ENCODE data around the gene WFDC2. TPM values are rescaled to one million over a fixed set of nuclear protein-coding genes. Genes with fewer than 3 reads are reported as not detected.

The WFDC2 gene
- total and polyA plus RNA-seq, 2 of the 13 experiments (the other 11 are each of a cell fraction or from before 2014, with no cell fraction given), result 0.33 TPM; not detected in 1

DNA sequence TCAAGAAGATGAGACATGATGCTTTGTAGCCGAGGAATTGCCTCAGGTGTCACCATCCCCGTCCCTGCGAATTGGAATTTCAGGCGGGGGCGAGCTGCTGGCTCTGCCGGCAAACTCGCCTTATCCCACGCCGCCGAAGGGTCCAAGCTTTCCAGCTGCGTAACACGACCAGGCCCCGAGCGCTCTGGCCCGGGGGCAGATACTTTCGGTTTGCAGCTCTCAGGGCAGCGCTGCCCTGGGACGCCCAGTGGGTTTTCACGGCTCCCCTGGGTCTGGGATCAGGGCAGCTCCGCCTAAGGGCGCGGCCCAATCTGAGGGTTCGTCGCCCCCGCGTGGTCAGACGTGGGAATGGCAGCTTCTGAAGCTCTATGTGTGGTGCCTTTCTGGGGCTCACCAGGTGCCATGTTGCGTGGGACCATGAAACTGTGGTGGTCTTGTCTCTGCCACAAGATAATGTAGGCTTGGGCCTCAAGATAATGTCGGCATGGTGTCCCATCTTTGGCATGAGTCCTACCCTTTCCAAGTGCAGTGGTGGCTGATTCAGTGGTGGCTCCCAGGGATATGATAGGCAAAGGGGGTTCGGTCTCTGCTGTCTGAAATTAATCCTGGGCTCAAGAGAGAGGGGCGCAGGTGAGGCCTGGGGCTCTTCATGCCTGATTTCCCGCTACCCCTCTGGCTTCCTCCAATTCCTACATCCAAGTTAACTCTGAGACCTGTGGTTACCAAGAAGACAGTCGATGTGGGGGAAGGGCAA lies 32.6 kb upstream of the WFDC2 start (continued):
- TF ChIP-seq KLF12 (CRISPR knock-in tag; IDR thresholded peaks at IDR 0.05; ENCODE audit: borderline replicate concordance) (peak; percentile 46; the same call in 1 of the 2 replicates), ZNF205 (CRISPR knock-in tag; IDR thresholded peaks at IDR 0.05) (peak; percentile 93), ZFX (CRISPR knock-in tag; IDR thresholded peaks at IDR 0.05; ENCODE audit: low read depth) (peak; percentile 71; the same call in 1 of the 2 replicates), STAG1 (CRISPR knock-in tag; IDR thresholded peaks at IDR 0.05) (peak; percentile 100), SNRNP70 (IDR thresholded peaks at IDR 0.05; ENCODE audit: low read depth, low read length) (no peak), HNRNPL (IDR thresholded peaks at IDR 0.05; ENCODE audit: low read depth, low read length) (peak; percentile 83; the same call in 1 of the 2 replicates), ZNF367 (CRISPR knock-in tag; IDR thresholded peaks at IDR 0.05; ENCODE audit: borderline replicate concordance) (no peak), ELF3 (CRISPR knock-in tag; IDR thresholded peaks at IDR 0.05) (peak; percentile 61), ARHGAP35 (CRISPR knock-in tag; IDR thresholded peaks at IDR 0.05; ENCODE audit: borderline replicate concordance) (peak; percentile 49; the same call in 1 of the 2 replicates), ZNF83 (CRISPR knock-in tag; IDR thresholded peaks at IDR 0.05; ENCODE audit: borderline replicate concordance) (no peak), DMAP1 (CRISPR knock-in tag; IDR thresholded peaks at IDR 0.05) (0 out of 2 replicates have a peak, but pooled peaks have one; percentile 19), ZNF530 (CRISPR knock-in tag; IDR thresholded peaks at IDR 0.05; ENCODE audit: low read depth) (no peak), BHLHE40 (IDR thresholded peaks at IDR 0.05; ENCODE audit: low read length) (peak; percentile 37; the same call in 1 of the 2 replicates), ZNF329 (CRISPR knock-in tag; IDR thresholded peaks at IDR 0.05; ENCODE audit: low read depth) (no peak), ZNF788 (CRISPR knock-in tag; IDR thresholded peaks at IDR 0.05; ENCODE audit: borderline replicate concordance) (peak; percentile 82; the same call in 1 of the 2 replicates), MED1 (CRISPR knock-in tag; IDR thresholded peaks at IDR 0.05) (peak; percentile 55), ZNF260 (CRISPR knock-in tag; IDR thresholded peaks at IDR 0.05; ENCODE audit: borderline replicate concordance, low read depth) (no peak)
- TF ChIP-seq, protein P1, sequence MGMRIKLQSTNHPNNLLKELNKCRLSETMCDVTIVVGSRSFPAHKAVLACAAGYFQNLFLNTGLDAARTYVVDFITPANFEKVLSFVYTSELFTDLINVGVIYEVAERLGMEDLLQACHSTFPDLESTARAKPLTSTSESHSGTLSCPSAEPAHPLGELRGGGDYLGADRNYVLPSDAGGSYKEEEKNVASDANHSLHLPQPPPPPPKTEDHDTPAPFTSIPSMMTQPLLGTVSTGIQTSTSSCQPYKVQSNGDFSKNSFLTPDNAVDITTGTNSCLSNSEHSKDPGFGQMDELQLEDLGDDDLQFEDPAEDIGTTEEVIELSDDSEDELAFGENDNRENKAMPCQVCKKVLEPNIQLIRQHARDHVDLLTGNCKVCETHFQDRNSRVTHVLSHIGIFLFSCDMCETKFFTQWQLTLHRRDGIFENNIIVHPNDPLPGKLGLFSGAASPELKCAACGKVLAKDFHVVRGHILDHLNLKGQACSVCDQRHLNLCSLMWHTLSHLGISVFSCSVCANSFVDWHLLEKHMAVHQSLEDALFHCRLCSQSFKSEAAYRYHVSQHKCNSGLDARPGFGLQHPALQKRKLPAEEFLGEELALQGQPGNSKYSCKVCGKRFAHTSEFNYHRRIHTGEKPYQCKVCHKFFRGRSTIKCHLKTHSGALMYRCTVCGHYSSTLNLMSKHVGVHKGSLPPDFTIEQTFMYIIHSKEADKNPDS (CRISPR knock-in tag; IDR thresholded peaks at IDR 0.05), result peak; percentile 36; the same call in 1 of the 2 replicates
- TF ChIP-seq, protein P2, sequence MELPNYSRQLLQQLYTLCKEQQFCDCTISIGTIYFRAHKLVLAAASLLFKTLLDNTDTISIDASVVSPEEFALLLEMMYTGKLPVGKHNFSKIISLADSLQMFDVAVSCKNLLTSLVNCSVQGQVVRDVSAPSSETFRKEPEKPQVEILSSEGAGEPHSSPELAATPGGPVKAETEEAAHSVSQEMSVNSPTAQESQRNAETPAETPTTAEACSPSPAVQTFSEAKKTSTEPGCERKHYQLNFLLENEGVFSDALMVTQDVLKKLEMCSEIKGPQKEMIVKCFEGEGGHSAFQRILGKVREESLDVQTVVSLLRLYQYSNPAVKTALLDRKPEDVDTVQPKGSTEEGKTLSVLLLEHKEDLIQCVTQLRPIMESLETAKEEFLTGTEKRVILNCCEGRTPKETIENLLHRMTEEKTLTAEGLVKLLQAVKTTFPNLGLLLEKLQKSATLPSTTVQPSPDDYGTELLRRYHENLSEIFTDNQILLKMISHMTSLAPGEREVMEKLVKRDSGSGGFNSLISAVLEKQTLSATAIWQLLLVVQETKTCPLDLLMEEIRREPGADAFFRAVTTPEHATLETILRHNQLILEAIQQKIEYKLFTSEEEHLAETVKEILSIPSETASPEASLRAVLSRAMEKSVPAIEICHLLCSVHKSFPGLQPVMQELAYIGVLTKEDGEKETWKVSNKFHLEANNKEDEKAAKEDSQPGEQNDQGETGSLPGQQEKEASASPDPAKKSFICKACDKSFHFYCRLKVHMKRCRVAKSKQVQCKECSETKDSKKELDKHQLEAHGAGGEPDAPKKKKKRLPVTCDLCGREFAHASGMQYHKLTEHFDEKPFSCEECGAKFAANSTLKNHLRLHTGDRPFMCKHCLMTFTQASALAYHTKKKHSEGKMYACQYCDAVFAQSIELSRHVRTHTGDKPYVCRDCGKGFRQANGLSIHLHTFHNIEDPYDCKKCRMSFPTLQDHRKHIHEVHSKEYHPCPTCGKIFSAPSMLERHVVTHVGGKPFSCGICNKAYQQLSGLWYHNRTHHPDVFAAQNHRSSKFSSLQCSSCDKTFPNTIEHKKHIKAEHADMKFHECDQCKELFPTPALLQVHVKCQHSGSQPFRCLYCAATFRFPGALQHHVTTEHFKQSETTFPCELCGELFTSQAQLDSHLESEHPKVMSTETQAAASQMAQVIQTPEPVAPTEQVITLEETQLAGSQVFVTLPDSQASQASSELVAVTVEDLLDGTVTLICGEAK (IDR thresholded peaks at IDR 0.05), result no peak
- TF ChIP-seq, protein P2 (CRISPR knock-in tag; IDR thresholded peaks at IDR 0.05), result no peak

Data from HepG2 (cell line).